K562 (cell line): ENCODE measurements around the gene PPP2R2D. TPM values are rescaled to one million over a fixed set of nuclear protein-coding genes. Genes with fewer than 3 reads are reported as not detected.
"Not testable (repeated sequence)": the region's sequence is repeated elsewhere in the genome, so short reads cannot be mapped to it uniquely, and the experiment has no call there.

Source experiments
- ATAC-seq: fragments of 200-7000 bp; cut with Tn5 transposase; 3 replicates; pipeline ENCODE4 v1.9.1; 2020; ENCODE audit warnings: moderate library complexity
- BruUV-seq: library from RNA; stranded (reverse); fragments of 400-500 nt; replicated peaks from 2 replicates; lab custom pipeline; 2021; lab: Mats Ljungman, UMichigan
- CTCF ChIA-PET: fragments of 300-600 bp; formaldehyde crosslinking; extraction: SDS; loops from one replicate; lab custom pipeline; 2021; ENCODE audit warnings: low intra/inter-chr PET ratio; lab: Yijun Ruan, JAX
- POLR2A ChIA-PET: fragments of 300-600, 350-650 bp; sonication (Branson Sonifier 250); formaldehyde crosslinking; extraction: SDS; loops from one replicate; lab custom pipeline; 2021; ENCODE audit warnings: antibody characterized with exemption, inconsistent platforms; lab: Yijun Ruan, JAX
- DNase-seq, 4 experiments: peaks; one replicate each; pipeline versions ENCODE4 v3.0.0 to v3.0.0-alpha.2; 2011 to 2018; ENCODE audit warnings: low spot score in 3 of 4, mixed read lengths in 3 of 4; ENCODE audit errors: extremely low read depth in 1 of 4
- FAIRE-seq: peaks from 2 replicates; lab custom pipeline; 2011; peaks lifted over from hg19 to GRCh38; lab: Jason Lieb, UNC
- H2AFZ ChIP-seq: 2 replicates; pipeline ENCODE4 v1.6.0; 2011; ENCODE audit warnings: low read depth, low read length, control low read depth, inconsistent platforms
- H3K27ac ChIP-seq: fragments of 200-600 bp; 3 replicates; pipeline ENCODE4 v1.8.0; 2011; ENCODE audit warnings: low read depth, mild to moderate bottlenecking, control low read depth, inconsistent platforms, low read length, moderate library complexity, mixed read lengths; ENCODE audit errors: extremely low read depth
- H3K27me3 ChIP-seq, 2 experiments: fragments of 300-600 bp in 1 of 2; 2 replicates in 1 of 2; 3 replicates in 1 of 2; pipeline versions ENCODE4 v1.6.0 to v1.8.0; 2011; ENCODE audit warnings: inconsistent platforms in 2 of 2, low read length in 2 of 2, mild to moderate bottlenecking in 1 of 2, mixed read lengths in 1 of 2, moderate library complexity in 1 of 2; ENCODE audit not compliant: control insufficient read depth in 2 of 2, insufficient read depth in 2 of 2
- H3K36me3 ChIP-seq: fragments of 300-600 bp; 3 replicates; pipeline ENCODE4 v1.8.0; 2011; ENCODE audit warnings: mild to moderate bottlenecking, low read length, inconsistent platforms; ENCODE audit not compliant: control insufficient read depth, insufficient read depth
- H3K4me1 ChIP-seq, 2 experiments: fragments of 200-600 bp in 1 of 2; replicated peaks in 1 of 2; 2 replicates in 1 of 2; 3 replicates in 1 of 2; pipeline versions ENCODE4 v1.5.1 to v1.8.0; 2011; ENCODE audit warnings: inconsistent platforms in 2 of 2, low read length in 2 of 2, mild to moderate bottlenecking in 1 of 2, mixed read lengths in 1 of 2, moderate library complexity in 1 of 2; ENCODE audit not compliant: control insufficient read depth in 2 of 2, insufficient read depth in 2 of 2
- H3K4me2 ChIP-seq: 2 replicates; pipeline ENCODE4 v1.6.1; 2011; ENCODE audit warnings: low read length, control low read depth, inconsistent platforms, mixed read lengths; ENCODE audit not compliant: insufficient read depth
- H3K4me3 ChIP-seq: fragments of 200-600 bp; sonication (generic), shearing (Covaris generic); 2 replicates; pipeline ENCODE4 v1.5.1; 2016; ENCODE audit warnings: control low read depth, inconsistent platforms
- H3K79me2 ChIP-seq: fragments of 200-600 bp; 3 replicates; pipeline ENCODE4 v1.8.0; 2011; ENCODE audit warnings: low read length, inconsistent platforms; ENCODE audit not compliant: control insufficient read depth, insufficient read depth
- H3K9ac ChIP-seq, 2 experiments: 2 replicates each; pipeline versions ENCODE4 v1.6.0 to v1.6.1; 2011; ENCODE audit warnings: low read depth in 2 of 2, low read length in 2 of 2, control low read depth in 1 of 2, inconsistent platforms in 1 of 2, mild to moderate bottlenecking in 1 of 2, mixed read lengths in 1 of 2; ENCODE audit not compliant: insufficient read depth in 1 of 2
- H3K9me1 ChIP-seq: one replicate; pipeline ENCODE4 v1.6.0; 2011; ENCODE audit warnings: inconsistent platforms, mild to moderate bottlenecking, low read length, moderate library complexity; ENCODE audit not compliant: control insufficient read depth, insufficient read depth
- H3K9me3 ChIP-seq: replicated peaks from 2 replicates; pipeline ENCODE4 v1.5.1; 2011; ENCODE audit warnings: low read depth, low read length, inconsistent platforms; ENCODE audit not compliant: control insufficient read depth, insufficient read depth
- H4K20me1 ChIP-seq: replicated peaks from 2 replicates; pipeline ENCODE4 v1.6.1; 2011; ENCODE audit warnings: low read length, inconsistent platforms, mixed read lengths; ENCODE audit not compliant: control insufficient read depth, insufficient read depth
- SOX6 ChIP-seq: fragments of 450-650 bp; IDR thresholded peaks from 2 replicates; pipeline ENCODE4 v1.6.1; 2014; ENCODE audit warnings: mild to moderate bottlenecking
- ZFPM2 ChIP-seq: fragments of 250-450 bp; sonication (Bioruptor Pico); IDR thresholded peaks from 2 replicates; pipeline ENCODE4 v1.5.1; 2022; ENCODE audit warnings: mild to moderate bottlenecking
- WGBS: fragments of 100-300 bp; shearing (Covaris generic); methylation state at CpG from one replicate; pipeline ENCODE4 v1.1.6; 2016; ENCODE audit warnings: low coverage, mixed read lengths; ENCODE audit not compliant: insufficient coverage; ENCODE audit errors: missing lambda C conversion rate; 5-methylcytosine and 5-hydroxymethylcytosine counted together
- in situ Hi-C: fragments of 300-500 bp; cut with MboI; formaldehyde crosslinking; loops from 4 replicates; pipeline ENCODE4 v1.15.0; 2018; ENCODE audit warnings: inconsistent platforms, mixed read lengths
- intact Hi-C: fragments of 100-400 bp; cut with micrococcal nuclease; formaldehyde crosslinking; loops from 2 replicates; pipeline ENCODE4 v1.14.2; 2022
- polyA plus RNA-seq, 8 experiments: library from polyadenylated mRNA; depleted of rRNA in 4 of 8; stranded (reverse) in 5 of 8; unstranded in 3 of 8; fragments of >200 nt; fragmentation: Nextera tagmentation in 2 of 8; fragmentation: Illumina TruSeq in 1 of 8; extraction: Ambion mirVana in 2 of 8; extraction: Trizol in 1 of 8; gene quantifications; 2 replicates each; pipeline versions ENCODE4 v1.2.1 to v1.2.3, GENCODE V29; 2011 to 2014; ENCODE audit warnings: inconsistent platforms in 1 of 8, missing spikeins in 1 of 8
- total RNA-seq, 7 experiments: library from RNA; depleted of rRNA in 6 of 7; stranded (reverse); fragments of >200 nt in 6 of 7; fragmentation: Illumina TruSeq in 2 of 7; extraction: Trizol in 2 of 7; gene quantifications; 2 replicates each; pipeline versions ENCODE4 v1.2.1 to v1.2.3, GENCODE V29; 2011 to 2021; ENCODE audit warnings: low replicate concordance in 1 of 7

The PPP2R2D gene
- total and polyA plus RNA-seq, 9 of the 15 experiments (the other 6 are each of a cell fraction or from before 2014, with no cell fraction given): 1.9 to 37.0 (median 26.8) TPM

DNA sequence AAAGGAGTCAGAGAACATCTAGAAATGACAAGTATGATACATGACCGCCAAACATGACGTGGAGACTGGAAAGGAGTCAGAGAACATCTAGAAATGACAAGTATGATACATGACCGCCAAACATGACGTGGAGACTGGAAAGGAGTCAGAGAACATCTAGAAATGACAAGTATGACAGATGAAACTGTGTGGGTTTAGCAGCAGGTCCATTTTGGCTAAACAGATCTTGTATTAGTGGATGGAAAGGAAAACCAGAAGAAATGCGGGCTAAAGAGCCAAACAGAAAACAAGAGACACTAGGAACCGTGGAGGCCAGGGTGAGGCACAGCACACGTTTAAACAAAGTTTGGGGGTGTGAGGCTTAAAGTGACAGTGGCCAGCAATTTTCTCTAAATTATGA lies 49.1 kb downstream of the PPP2R2D start:
- H3K36me3 ChIP-seq: peaks cover 75% of the 10 kb centered on the region; the same call in 2 of the 3 replicates
- H4K20me1 ChIP-seq, H3K9me3 ChIP-seq, H3K27ac ChIP-seq, DNase-seq, H3K79me2 ChIP-seq, H3K9ac ChIP-seq, in situ Hi-C loops, H3K4me1 ChIP-seq, CTCF ChIA-PET, H3K4me3 ChIP-seq, H3K27me3 ChIP-seq, ATAC-seq, intact Hi-C loops, POLR2A ChIA-PET, FAIRE-seq, H3K4me2 ChIP-seq, H2AFZ ChIP-seq, BruUV-seq, H3K9me1 ChIP-seq: not testable (repeated sequence)
- 89% methylated on average over 3 of the region's 7 CpGs for WGBS

DNA sequence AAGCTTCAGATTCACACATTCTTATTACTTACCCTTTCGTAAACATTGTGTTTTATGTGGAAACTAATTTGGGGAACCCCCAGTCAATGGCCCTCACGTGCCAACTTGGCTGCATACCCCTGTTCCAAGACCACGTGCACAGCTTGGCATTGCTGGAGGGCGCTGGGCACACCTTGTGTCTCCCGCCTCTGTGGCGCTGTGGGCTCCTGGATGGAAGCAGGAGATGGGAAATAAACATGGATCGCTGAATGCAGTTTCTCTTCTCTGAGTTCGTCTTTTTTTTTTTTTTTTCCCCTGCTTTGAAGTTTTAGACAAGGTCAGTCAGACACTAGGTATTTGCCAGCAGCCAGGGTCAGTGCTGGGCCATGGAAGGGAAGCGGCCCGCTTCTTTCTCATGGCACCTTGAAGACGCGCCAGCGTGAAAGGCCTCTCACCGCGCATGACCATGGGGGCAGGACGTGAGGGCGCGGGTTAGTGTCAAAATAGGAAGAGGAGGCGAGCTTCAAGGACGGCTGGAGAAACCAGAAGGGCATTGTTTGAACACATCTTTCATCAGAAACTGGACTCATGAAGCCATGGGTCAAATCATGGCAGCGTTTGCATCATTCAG lies 53.7 kb downstream of the PPP2R2D start:
- FAIRE-seq (no peak), DNase-seq (no peak), ATAC-seq (no peak)
- Histone ChIP-seq H3K79me2 (no peaks in the 10 kb centered on the region), H3K27me3 (no peaks in the 10 kb centered on the region), H3K9ac (no peak overlapping the region), H3K4me2 (no peak overlapping the region), H3K4me3 (no peak overlapping the region), H4K20me1 (no peaks in the 10 kb centered on the region), H3K9me1 (no peaks in the 10 kb centered on the region), H3K36me3 (peaks cover 51% of the 10 kb centered on the region; the same call in 2 of the 3 replicates), H3K4me1 (no peaks in the 10 kb centered on the region), H2AFZ (no peak overlapping the region), H3K9me3 (no peaks in the 10 kb centered on the region), H3K27ac (no peak overlapping the region)
- over 99% methylated on average over 8 of the region's 21 CpGs for WGBS
- POLR2A ChIA-PET: no interaction called here
- no peak for TF ChIP-seq SOX6
- TF ChIP-seq ZFPM2 (CRISPR knock-in tag): no peak
- intact Hi-C loops (no loop called here), in situ Hi-C loops (no loop called here)
- CTCF ChIA-PET: no interaction called here
- BruUV-seq: no TSS peak
